HCT116 (cell line): ENCODE data around the gene NTN3.

ENCODE experiments used
- EZH2 ChIP-seq: fragments of 200-600 bp; sonication (generic); IDR thresholded peaks from 2 replicates; pipeline ENCODE4 v1.6.1; 2017; ENCODE audit warnings: antibody characterized with exemption, mixed run types
- RAD21 ChIP-seq: IDR thresholded peaks from 2 replicates; pipeline ENCODE4 v1.6.1; 2012; ENCODE audit warnings: low read depth, mild to moderate bottlenecking
- TF ChIP-seq, protein P1 (sequence below), 3 experiments: fragments of 200-600 bp in 1 of 3; sonication (generic) in 1 of 3; IDR thresholded peaks in 2 of 3; conservative IDR thresholded peaks in 1 of 3; 2 replicates each; pipeline ENCODE4 v1.5.1; 2012 to 2017; ENCODE audit warnings: low read depth in 2 of 3, low read length in 2 of 3, antibody characterized with exemption in 1 of 3, borderline replicate concordance in 1 of 3, control low read depth in 1 of 3, mild to moderate bottlenecking in 1 of 3, mixed read lengths in 1 of 3, mixed run types in 1 of 3, moderate library complexity in 1 of 3; ENCODE audit not compliant: insufficient read depth in 1 of 3

- TF ChIP-seq EZH2 (no peak), RAD21 (no peak)
- TF ChIP-seq, protein P1, sequence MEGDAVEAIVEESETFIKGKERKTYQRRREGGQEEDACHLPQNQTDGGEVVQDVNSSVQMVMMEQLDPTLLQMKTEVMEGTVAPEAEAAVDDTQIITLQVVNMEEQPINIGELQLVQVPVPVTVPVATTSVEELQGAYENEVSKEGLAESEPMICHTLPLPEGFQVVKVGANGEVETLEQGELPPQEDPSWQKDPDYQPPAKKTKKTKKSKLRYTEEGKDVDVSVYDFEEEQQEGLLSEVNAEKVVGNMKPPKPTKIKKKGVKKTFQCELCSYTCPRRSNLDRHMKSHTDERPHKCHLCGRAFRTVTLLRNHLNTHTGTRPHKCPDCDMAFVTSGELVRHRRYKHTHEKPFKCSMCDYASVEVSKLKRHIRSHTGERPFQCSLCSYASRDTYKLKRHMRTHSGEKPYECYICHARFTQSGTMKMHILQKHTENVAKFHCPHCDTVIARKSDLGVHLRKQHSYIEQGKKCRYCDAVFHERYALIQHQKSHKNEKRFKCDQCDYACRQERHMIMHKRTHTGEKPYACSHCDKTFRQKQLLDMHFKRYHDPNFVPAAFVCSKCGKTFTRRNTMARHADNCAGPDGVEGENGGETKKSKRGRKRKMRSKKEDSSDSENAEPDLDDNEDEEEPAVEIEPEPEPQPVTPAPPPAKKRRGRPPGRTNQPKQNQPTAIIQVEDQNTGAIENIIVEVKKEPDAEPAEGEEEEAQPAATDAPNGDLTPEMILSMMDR (IDR thresholded peaks at IDR 0.05 in 2 of 3, conservative IDR thresholded peaks at IDR 0.05 in 1 of 3; ENCODE audit: borderline replicate concordance in 1 of 3, insufficient read depth in 1 of 3, low read depth in 2 of 3, low read length in 2 of 3): no peak
Measured at GRCh38 chr16:2517954-2518605, 47.0 kb downstream of the NTN3 start.
